Neutrophil (primary cell): ENCODE data around the gene TULP4.
"Not testable (repeated sequence)": the region's sequence is repeated elsewhere in the genome, so short reads cannot be mapped to it uniquely, and the experiment has no call there.

Experiments
- H3K27ac ChIP-seq: fragments of 200-600 bp; sonication (generic); 2 replicates; pipeline ENCODE4 v1.5.1; 2016; ENCODE audit warnings: mild to moderate bottlenecking, moderate library complexity
- H3K27me3 ChIP-seq: fragments of 200-600 bp; sonication (generic); 2 replicates; pipeline ENCODE4 v1.6.0; 2016; ENCODE audit warnings: mild to moderate bottlenecking
- H3K36me3 ChIP-seq: fragments of 200-600 bp; sonication (generic); 2 replicates; pipeline ENCODE4 v1.5.1; 2017
- H3K4me1 ChIP-seq, 2 experiments: fragments of 200-600 bp in 1 of 2; sonication (generic) in 1 of 2; 1 replicate in 1 of 2; 2 replicates in 1 of 2; pipeline versions ENCODE4 v1.5.1 to v1.6.1; 2013 to 2016; ENCODE audit warnings: low read depth in 1 of 2, low read length in 1 of 2, mild to moderate bottlenecking in 1 of 2, moderate library complexity in 1 of 2; ENCODE audit not compliant: control insufficient read depth in 1 of 2, insufficient read depth in 1 of 2
- H3K4me3 ChIP-seq, 2 experiments: fragments of 200-600 bp in 1 of 2; sonication (generic) in 1 of 2; 1 replicate in 1 of 2; 2 replicates in 1 of 2; pipeline ENCODE4 v1.5.1; 2013 to 2016; ENCODE audit warnings: low read depth in 1 of 2, low read length in 1 of 2, mild to moderate bottlenecking in 1 of 2, moderate library complexity in 1 of 2
- H3K9me3 ChIP-seq: fragments of 200-600 bp; sonication (generic); 2 replicates; pipeline ENCODE4 v1.5.1; 2016
- TF ChIP-seq, protein P1 (sequence below): fragments of 200-600 bp; sonication (generic); IDR thresholded peaks from 2 replicates; pipeline ENCODE4 v1.5.1; 2016; ENCODE audit warnings: antibody characterized with exemption

The TULP4 gene

DNA sequence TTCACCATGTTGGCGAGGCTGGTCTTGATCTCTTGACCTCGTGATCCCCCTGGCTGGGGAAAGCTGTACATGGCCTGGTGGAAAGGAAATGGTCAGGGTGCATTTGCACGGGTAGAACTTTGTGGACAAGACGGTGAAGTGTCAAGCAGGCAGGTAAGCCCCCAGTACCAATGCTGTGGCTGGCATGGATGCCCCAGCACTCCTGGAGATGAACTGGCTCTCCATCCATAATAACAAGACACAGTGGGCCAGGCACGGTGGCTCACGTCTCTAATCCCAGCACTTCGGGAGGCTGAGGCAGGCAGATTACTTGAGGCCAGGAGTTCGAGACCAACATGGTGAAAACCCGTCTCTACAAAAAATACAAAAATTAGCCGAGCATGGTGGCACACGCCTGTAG lies 210.4 kb downstream of the TULP4 start:
- Histone ChIP-seq H3K4me1 (no peaks in the 10 kb centered on the region), H3K9me3 (no peaks in the 10 kb centered on the region), H3K27ac (no peak overlapping the region), H3K36me3 (no peaks in the 10 kb centered on the region), H3K27me3 (peaks cover 60% of the 10 kb centered on the region), H3K4me3 (no peak overlapping the region)
- TF ChIP-seq, protein P1, sequence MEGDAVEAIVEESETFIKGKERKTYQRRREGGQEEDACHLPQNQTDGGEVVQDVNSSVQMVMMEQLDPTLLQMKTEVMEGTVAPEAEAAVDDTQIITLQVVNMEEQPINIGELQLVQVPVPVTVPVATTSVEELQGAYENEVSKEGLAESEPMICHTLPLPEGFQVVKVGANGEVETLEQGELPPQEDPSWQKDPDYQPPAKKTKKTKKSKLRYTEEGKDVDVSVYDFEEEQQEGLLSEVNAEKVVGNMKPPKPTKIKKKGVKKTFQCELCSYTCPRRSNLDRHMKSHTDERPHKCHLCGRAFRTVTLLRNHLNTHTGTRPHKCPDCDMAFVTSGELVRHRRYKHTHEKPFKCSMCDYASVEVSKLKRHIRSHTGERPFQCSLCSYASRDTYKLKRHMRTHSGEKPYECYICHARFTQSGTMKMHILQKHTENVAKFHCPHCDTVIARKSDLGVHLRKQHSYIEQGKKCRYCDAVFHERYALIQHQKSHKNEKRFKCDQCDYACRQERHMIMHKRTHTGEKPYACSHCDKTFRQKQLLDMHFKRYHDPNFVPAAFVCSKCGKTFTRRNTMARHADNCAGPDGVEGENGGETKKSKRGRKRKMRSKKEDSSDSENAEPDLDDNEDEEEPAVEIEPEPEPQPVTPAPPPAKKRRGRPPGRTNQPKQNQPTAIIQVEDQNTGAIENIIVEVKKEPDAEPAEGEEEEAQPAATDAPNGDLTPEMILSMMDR = no peak

- Histone ChIP-seq H3K27ac (no peak overlapping the region), H3K9me3 (no peaks in the 10 kb centered on the region), H3K27me3 (peaks cover 43% of the 10 kb centered on the region), H3K36me3 (no peaks in the 10 kb centered on the region), H3K4me3 (no peak overlapping the region), H3K4me1 (no peaks in the 10 kb centered on the region)
- TF ChIP-seq, protein P1 = no peak
Observed at GRCh38 chr6:158524311-158524710, 212.0 kb downstream of the TULP4 start.

DNA sequence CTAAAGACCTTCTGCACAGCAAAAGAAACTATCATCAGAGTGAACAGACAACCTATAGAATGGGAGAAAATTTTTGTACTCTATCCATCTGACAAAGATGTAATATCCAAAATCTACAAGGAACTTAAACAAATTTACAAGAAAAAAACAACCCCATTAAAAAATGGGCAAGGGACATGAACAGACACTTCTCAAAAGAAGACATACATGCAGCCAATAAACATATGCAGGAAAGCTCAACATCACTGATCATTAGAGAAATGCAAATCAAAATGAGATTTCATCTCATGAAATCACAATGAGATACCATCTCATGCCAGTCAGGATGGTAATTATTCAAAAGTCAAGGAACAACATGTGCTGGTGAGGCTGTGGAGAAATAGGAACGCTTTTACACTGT lies 215.6 kb downstream of the TULP4 start:
- H3K4me3 ChIP-seq, H3K27ac ChIP-seq, H3K36me3 ChIP-seq, H3K4me1 ChIP-seq, H3K9me3 ChIP-seq: not testable (repeated sequence)
- peaks cover 28% of the 10 kb centered on the region for H3K27me3 ChIP-seq

DNA sequence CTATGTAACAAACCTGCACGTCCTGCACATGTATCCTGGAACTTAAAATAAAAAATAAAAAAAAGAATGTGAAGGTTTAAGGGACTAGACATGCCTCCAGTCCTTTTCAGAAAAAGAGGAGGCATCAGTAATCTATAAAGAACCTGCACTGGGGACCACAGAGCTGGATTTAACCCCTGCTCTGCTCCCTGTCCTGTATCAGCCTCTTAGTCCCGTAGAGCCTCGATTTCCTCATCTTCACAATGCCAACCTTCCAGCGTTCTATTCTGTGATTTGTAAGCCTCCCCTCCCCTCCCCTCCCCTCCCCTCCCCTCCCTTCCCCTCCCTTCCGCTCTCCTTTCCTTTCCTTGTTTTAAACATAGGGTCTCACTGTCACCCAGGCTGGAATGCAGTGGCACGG lies 216.6 kb downstream of the TULP4 start:
- H3K9me3 ChIP-seq = no peaks in the 10 kb centered on the region
- TF ChIP-seq, protein P1 = no peak
- H3K4me1 ChIP-seq = no peaks in the 10 kb centered on the region
- no peaks in the 10 kb centered on the region for H3K36me3 ChIP-seq
- H3K27ac ChIP-seq = no peak overlapping the region
- peaks cover 35% of the 10 kb centered on the region for H3K27me3 ChIP-seq
- H3K4me3 ChIP-seq = no peak overlapping the region

DNA sequence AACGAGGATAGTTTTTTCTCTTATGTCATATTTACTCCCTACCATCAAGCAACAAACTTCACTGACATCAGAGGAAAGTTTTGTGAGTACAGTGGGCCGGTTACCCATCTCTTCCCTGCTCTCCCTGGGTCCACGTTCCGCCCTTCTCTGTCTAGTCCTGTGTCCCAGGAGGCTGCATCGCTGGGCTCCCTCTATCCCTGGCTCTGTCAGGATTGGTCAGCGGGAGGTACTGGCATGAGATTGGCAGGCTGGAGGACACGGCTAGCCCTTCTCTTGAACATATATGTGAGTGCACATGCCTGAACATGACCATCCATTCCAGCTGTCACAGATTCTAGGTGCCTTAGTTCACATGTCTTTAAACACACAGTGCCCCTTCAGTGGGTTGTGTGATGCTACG lies 217.4 kb downstream of the TULP4 start:
- Histone ChIP-seq H3K4me3 (no peak overlapping the region), H3K4me1 (no peaks in the 10 kb centered on the region), H3K9me3 (no peaks in the 10 kb centered on the region), H3K27me3 (peaks cover 43% of the 10 kb centered on the region), H3K36me3 (no peaks in the 10 kb centered on the region), H3K27ac (no peak overlapping the region)
- TF ChIP-seq, protein P1 = no peak

DNA sequence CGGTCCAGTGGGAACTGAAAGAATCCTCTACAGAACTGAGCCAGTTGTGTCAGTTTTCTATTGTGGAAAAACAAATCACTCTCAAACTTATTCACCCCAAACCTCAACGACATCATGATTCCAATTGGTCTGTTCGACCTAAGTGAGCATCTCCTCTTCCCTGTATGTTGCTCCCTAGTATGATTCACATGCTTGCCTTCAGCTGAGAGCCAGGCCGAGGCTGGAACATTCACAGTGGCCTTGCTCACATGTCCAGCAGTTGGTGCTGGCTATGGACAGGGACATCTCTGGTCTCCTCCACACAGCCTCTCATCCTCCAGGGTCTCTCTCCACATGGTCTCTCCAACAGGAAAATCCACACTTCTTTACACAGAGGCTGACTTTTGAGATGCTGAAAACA lies 219.3 kb downstream of the TULP4 start:
- H3K27me3 ChIP-seq = peaks cover 48% of the 10 kb centered on the region
- no peak overlapping the region for H3K4me3 ChIP-seq
- H3K4me1 ChIP-seq = no peaks in the 10 kb centered on the region
- TF ChIP-seq, protein P1 = no peak
- no peaks in the 10 kb centered on the region for H3K9me3 ChIP-seq
- no peaks in the 10 kb centered on the region for H3K36me3 ChIP-seq
- no peak overlapping the region for H3K27ac ChIP-seq
